Measurements from ENCODE around the gene CTAG1A.
"Not testable (repeated sequence)": the region's sequence is repeated elsewhere in the genome, so short reads cannot be mapped to it uniquely, and the experiment has no call there.

Gene CTAG1A

GRCh38 chrX:154584585-154585183 is at the start of gene CTAG1A:
TSS of gene CTAG1A (plus strand) at chrX:154585133. CDS start at chrX:154585207, 74 bp downstream.
- not testable (repeated sequence) for DNase-seq

DNA sequence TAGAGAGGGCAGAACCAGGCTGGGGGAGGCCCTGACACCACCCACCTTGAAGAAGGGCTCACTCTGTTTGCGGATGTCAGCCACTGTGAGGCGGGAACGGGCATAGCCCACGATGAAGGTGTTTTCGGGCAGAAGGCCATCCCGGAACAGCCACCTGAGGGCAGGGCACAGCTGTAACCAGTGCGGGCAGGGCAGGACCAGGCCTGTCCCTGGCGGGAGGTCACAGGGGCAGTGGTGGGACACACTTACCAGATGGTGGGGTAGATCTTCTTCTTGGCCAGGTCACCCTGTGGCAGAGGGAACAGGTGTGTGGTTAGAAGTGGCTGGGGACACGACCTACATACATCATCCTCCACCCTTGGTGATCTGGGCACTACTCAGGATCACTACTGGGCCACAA is 49.0 kb upstream of the CTAG1A start:
- no peak for DNase-seq

DNA sequence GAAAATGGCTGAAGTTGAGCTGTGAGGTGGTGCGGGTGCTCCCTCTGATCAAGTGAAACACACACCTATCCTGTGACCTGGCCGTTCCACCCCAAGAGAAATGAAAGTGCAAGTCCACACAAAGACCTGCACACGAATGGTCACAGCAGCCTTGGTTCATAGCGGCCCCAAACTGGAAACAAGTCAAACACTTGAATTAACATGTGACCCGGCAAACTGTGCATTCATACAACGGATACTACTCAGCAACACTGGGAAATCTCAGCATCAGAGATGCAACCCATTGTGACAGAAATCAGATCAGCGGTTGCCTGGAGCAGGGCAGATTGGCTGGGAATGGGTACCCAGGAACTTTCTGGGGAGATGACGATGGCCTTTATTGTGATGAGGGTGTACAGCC is 45.9 kb upstream of the CTAG1A start:
- DNase-seq = no peak

GRCh38 chrX:154540365-154540764 is 44.6 kb upstream of the CTAG1A start:
- DNase-seq = not testable (repeated sequence)

DNA sequence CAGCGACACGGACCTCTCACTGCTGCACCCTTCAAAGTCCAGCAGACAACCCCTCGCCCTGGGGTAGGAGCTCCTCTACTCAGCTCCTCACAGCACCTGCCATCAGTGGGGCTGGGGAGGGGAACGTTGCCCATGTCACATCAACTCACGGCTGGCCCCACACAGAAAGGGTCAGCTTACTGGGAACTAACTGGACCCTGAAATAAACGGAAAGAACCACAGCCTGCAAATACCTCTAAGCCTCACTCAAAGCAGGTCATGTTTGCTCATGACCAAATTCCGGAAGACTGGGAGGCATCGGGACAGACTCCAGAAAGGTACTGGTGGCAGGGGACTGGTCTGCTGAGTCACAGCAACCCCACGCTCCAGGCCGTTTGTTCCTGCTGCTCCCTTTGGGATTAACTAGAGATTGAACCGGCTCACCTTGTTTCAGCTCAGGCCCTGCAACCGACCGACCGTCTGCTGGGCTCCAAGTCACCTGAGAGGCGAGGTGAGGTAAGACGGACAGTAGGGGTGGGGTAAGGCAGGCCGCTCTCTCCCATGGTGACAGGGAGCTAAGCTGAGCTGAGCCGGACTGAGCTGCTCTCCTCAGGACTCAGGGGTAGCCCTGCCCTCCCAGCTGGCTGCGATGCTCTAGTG is 43.9 kb upstream of the CTAG1A start:
- peak; percentile 84 for DNase-seq

DNA sequence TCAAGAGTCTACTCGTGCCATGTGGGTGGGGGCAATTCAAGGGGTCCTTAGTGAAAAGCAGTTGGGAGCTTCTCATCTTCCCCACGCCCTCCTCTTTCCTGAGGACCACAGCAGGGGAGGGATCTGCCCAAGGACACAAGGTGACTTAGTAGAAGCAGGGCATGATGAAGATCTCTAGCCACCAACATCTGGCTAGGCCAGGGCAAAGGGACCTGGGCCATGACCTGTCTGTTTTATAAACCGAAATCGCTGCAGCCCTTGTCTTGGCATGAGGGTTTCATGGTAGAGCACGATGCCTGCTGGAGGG is 43.4 kb upstream of the CTAG1A start:
- DNase-seq = no peak

GRCh38 chrX:154541896-154542722 is 42.8 kb upstream of the CTAG1A start:
- DNase-seq = no peak

DNA sequence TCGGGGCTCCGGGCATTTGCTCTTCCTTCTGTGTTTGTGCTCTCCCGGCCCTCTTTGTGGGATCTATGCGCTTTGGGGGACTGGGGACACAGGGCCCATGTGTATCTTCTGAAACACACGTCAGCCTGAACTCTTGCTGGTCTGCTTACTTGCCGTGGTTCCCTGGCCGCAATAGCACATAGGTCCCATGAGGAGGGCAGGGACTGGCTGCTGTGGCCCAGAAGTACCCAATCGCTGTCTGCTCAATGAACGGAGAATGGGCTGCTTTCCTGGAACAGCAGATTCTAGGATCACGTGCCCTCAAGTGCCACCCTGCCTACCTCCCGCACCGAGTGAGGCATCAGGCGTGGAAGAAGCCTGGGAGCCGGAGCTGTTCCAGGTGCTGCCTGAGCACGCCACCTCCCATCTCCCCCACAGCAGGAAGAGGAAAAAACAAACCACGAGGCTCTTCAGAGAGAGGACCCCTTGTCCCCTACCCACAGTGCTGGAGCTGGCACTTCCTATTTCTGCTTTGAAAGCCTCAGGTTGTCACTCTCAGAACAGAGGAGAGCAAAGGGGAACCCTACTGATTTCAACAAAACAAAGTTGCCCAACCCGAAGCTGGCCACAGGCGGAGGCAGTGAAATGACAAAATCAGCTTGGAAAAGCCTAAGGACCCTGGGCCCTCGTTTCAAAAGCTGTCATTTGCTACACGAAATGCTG is 42.1 kb upstream of the CTAG1A start:
- no peak for DNase-seq

GRCh38 chrX:154545673-154546274 is 39.2 kb upstream of the CTAG1A start:
- no peak for DNase-seq

GRCh38 chrX:154546354-154547244 is 38.3 kb upstream of the CTAG1A start, which contains the start of gene G6PD:
TSS of gene G6PD (minus strand) at chrX:154546846. CDS start at chrX:154546155, 691 bp downstream.
- DNase-seq = no peak

DNA sequence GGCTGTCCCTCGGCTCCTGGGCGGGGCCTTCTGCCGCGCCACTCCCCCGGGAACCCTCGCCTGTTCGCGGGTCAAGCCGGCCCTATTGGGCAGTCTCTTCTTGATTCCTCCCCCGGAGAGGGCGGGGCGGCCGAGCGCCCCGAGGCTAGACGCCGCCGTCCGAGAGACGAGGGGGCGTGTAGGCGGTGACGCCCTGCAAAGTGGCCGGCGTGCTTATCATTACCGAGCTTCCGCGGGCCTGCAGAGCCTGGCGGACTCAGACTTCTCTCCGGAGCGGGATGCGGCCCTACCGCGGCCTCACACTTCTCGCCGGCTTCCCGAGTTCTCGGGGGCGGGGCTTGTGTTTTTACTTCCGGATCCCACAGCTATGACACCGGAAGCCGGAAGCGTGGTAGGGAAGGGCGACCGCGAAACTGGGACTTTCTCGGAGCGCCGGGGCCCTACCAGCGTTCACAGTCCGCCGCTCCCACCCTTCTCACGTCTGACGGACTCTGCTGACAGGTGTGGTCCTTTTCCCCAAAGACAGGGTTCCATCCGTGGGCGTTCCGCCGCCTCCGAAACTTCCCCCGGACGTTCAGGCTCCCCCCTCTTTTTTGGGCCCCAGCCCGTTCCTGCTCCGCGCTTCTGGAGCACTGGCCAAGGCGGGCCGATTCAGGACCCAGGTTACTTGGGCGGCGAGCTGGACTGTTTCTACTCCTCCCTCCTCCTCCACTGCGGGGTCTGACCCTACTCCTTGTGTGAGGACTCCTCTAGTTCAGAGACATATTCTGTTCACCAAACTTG is 37.5 kb upstream of the CTAG1A start, which contains the start of gene IKBKG:
Gene IKBKG (plus strand): TSS at position 376 of the 783 bp plus-strand sequence. CDS start 4,383 bp downstream, outside the sequence.
- peak; percentile 94 for DNase-seq

- no peak for DNase-seq
Measured at GRCh38 chrX:154548028-154548316, 37.0 kb upstream of the CTAG1A start.

DNA sequence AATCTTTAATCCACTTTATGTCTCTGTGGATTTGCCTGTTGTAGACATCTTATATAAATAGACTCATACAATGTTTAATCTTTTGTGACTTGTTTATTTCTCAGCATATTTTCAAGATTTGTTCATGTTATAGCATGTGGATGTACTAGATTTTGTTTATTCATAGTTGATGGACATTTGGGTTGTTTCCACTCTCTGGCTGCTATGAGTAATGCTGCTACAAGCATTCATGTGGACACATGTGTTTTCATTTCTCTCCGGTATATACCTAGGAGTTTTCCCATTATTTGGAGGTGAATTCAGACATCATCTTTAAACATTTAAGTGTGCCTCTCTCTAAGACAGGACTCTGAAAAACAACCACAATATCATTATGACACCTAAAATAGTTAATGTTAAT is 35.2 kb upstream of the CTAG1A start:
- no peak for DNase-seq

DNA sequence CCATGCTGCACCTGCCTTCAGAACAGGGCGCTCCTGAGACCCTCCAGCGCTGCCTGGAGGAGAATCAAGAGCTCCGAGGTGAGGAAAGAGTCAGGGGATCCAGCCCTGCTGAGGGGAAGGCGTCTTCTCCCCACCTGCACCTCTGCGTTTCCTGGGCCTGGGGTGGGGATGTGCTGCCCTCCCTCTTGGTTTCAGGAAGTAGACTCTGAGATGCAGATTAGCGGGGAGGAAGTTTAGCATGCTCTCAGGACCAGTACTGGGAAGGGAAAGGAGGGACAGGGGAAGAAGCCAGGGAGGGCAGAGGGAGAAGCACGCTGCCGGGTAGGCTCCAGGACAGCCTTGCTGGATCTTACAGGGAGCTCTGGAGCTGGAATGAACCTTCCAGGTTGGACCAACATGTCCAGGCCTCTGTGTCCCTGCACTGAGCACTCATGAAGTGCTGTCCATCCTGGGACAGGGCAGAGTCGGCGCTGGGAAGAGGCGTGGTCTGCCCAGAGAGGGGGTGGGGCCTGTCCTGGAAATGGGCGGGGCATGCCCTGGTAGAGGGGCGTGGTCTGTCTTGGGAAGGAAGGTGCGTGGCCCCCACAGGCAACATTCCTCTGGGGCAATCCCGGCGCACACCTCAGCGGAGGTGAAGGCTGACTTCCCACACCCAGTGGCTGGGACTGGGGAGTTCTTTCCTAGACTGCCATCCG is 32.7 kb upstream of the CTAG1A start:
- not testable (repeated sequence) for DNase-seq

DNA sequence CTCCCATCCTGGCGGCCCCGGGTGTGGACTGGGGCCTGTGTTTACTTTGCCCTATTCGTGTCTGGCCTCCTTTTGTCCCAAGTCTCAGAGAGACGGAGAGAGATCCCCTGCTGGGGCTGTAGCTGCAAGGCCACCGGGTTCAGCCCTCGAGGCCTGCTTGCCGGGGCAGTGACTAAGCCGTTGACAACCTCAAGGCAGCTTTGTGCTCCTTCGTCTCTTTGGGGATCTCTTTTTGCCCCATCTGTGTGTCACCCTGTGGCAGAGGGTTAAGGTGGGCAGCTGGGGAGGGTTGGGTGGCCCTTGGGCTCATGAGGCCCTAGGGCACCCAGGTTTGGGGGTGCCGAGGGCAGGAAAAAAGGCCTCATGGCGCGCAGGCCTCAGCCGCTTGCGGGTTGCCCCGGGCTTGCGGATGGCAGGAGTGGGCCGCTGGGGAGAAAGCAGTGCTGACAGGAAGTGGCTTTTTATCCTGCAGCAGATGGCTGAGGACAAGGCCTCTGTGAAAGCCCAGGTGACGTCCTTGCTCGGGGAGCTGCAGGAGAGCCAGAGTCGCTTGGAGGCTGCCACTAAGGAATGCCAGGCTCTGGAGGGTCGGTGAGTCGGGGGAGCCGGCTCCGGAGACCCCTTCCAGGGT is 26.8 kb upstream of the CTAG1A start:
- DNase-seq = not testable (repeated sequence)

DNA sequence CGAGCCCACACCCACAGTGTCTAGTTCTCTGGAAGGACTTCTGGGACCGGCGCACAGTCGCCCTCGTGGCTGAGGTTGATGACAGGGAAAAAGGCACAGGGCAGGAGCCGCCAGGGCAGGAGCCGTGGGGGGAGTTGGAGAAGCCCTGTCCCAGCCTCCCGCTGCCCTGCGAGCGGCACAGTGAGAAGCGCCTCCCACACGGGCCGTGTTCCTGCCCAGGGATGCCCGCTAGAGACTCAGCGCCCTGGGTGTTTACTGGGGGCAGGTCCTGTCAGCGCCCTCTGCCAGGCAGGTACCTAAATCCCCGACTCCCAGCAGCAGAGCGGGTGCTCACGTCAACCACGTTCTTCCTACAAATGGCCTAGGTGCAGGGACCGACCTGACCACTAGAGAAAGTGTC is 26.0 kb upstream of the CTAG1A start:
- not testable (repeated sequence) for DNase-seq

DNA sequence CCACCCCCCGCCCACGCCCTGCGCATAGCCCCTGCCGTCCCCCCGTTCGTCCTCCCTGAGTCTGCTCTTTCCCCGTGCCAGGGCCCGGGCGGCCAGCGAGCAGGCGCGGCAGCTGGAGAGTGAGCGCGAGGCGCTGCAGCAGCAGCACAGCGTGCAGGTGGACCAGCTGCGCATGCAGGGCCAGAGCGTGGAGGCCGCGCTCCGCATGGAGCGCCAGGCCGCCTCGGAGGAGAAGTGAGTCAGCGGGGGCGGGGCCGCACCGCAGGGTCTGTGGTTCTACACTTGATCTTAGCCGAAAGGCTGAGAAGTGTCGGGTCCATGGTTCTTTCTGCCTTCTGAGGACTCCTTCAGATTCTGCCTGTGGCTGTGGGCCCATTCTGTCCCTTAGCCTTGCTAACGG is 24.6 kb upstream of the CTAG1A start:
- DNase-seq = not testable (repeated sequence)

DNA sequence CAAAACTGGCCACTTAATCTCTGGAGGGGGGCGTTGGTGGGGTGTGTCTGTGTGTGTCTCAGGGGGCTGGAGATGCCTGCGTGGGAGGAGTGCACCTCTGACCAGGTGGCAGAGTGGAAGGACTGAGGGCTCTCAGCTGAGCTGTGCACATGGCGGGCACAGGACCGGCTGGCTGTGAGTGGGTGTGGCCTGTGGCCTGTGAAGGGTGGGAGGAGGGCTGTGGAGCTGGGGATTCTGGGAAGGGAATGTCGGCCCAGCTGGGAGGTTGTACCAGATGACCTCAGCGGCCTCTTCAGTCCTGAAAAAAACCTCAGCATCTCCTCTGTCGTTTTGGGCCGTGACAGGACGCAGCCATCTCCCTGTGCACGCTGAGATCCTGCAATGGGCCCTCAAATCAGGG is 22.6 kb upstream of the CTAG1A start:
- not testable (repeated sequence) for DNase-seq

- not testable (repeated sequence) for DNase-seq
Measured at GRCh38 chrX:154570361-154570760, 14.6 kb upstream of the CTAG1A start.

GRCh38 chrX:154573061-154573460 is 11.9 kb upstream of the CTAG1A start:
- not testable (repeated sequence) for DNase-seq
